SK-N-SH treated with all-trans-retinoic acid at 6 μM for 48 hours (cell line): ENCODE data around the gene KRT20.

ENCODE experiments used
- ATAC-seq: fragments of 200-7000 bp; cut with Tn5 transposase; 3 replicates; pipeline ENCODE4 v1.9.1; 2020; ENCODE audit warnings: mild to moderate bottlenecking, moderate library complexity
- ARNTL ChIP-seq: fragments of 450-650 bp; formaldehyde crosslinking; IDR thresholded peaks from 2 replicates; pipeline ENCODE4 v1.5.0; 2020; ENCODE audit warnings: low read depth, mild to moderate bottlenecking, moderate library complexity, borderline replicate concordance
- BACH2 ChIP-seq: fragments of 250-450 bp; sonication (Bioruptor Pico); IDR thresholded peaks from 2 replicates; pipeline ENCODE4 v1.9.0; 2021; ENCODE audit warnings: mild to moderate bottlenecking, borderline replicate concordance
- CSDC2 ChIP-seq: fragments of 250-450 bp; sonication (Bioruptor Pico); IDR thresholded peaks from 2 replicates; pipeline ENCODE4 v1.5.0; 2020; ENCODE audit warnings: mild to moderate bottlenecking, moderate library complexity
- ESRRG ChIP-seq: fragments of 250-450 bp; sonication (Bioruptor Pico); IDR thresholded peaks from 2 replicates; pipeline ENCODE4 v1.6.1; 2021; ENCODE audit warnings: mild to moderate bottlenecking
- GLIS3 ChIP-seq: fragments of 250-450 bp; sonication (Bioruptor Pico); IDR thresholded peaks from 2 replicates; pipeline ENCODE4 v1.5.0; 2020; ENCODE audit warnings: mild to moderate bottlenecking, moderate library complexity
- ISL1 ChIP-seq: fragments of 250-450 bp; sonication (Bioruptor Pico); IDR thresholded peaks from 2 replicates; pipeline ENCODE4 v2.1.2; 2022; ENCODE audit warnings: mild to moderate bottlenecking, moderate library complexity
- OSR1 ChIP-seq: fragments of 250-450 bp; sonication (Bioruptor Pico); IDR thresholded peaks from 2 replicates; pipeline ENCODE4 v1.8.0; 2022; ENCODE audit warnings: moderate library complexity, mild to moderate bottlenecking, inconsistent platforms
- PPARA ChIP-seq: fragments of 250-450 bp; sonication (Bioruptor Pico); IDR thresholded peaks from 2 replicates; pipeline ENCODE4 v1.5.0; 2020; ENCODE audit warnings: mild to moderate bottlenecking, borderline replicate concordance
- RARB ChIP-seq: fragments of 250-450 bp; sonication (Bioruptor Pico); IDR thresholded peaks from 2 replicates; pipeline ENCODE4 v1.8.0; 2021; ENCODE audit warnings: mild to moderate bottlenecking, moderate library complexity
- SNAI2 ChIP-seq: fragments of 250-450 bp; sonication (Bioruptor Pico); IDR thresholded peaks from 2 replicates; pipeline ENCODE4 v1.5.0; 2020; ENCODE audit warnings: mild to moderate bottlenecking, moderate library complexity
- TCF4 ChIP-seq: fragments of 250-450 bp; sonication (Bioruptor Pico); IDR thresholded peaks from 2 replicates; pipeline ENCODE4 v1.8.0; 2021; ENCODE audit warnings: mild to moderate bottlenecking, moderate library complexity, borderline replicate concordance
- ZC3H10 ChIP-seq: fragments of 250-450 bp; sonication (Bioruptor Pico); IDR thresholded peaks from 2 replicates; pipeline ENCODE4 v1.5.1; 2021; ENCODE audit warnings: mild to moderate bottlenecking, moderate library complexity
- ZFP3 ChIP-seq: fragments of 250-450 bp; sonication (Bioruptor Pico); IDR thresholded peaks from 2 replicates; pipeline ENCODE4 v1.5.0; 2020; ENCODE audit warnings: mild to moderate bottlenecking, moderate library complexity
- ZFP30 ChIP-seq: fragments of 450-650 bp; formaldehyde crosslinking; IDR thresholded peaks from 2 replicates; pipeline ENCODE4 v1.5.0; 2022; ENCODE audit warnings: mild to moderate bottlenecking, moderate library complexity
- ZNF565 ChIP-seq: fragments of 450-650 bp; formaldehyde crosslinking; conservative IDR thresholded peaks from 2 replicates; pipeline ENCODE4 v1.5.0; 2020; ENCODE audit warnings: low read depth, mild to moderate bottlenecking, moderate library complexity
- ZNF8 ChIP-seq: fragments of 450-650 bp; formaldehyde crosslinking; IDR thresholded peaks from 2 replicates; pipeline ENCODE4 v1.5.0; 2020; ENCODE audit warnings: mild to moderate bottlenecking, moderate library complexity
- TF ChIP-seq, protein P1 (sequence below): fragments of 250-450 bp; sonication (Bioruptor Pico); IDR thresholded peaks from 2 replicates; pipeline ENCODE4 v1.5.1; 2020; ENCODE audit warnings: low read depth, mild to moderate bottlenecking, moderate library complexity
- TF ChIP-seq, protein P2 (sequence below): fragments of 250-450 bp; sonication (Bioruptor Pico); IDR thresholded peaks from 2 replicates; pipeline ENCODE4 v1.5.1; 2021; ENCODE audit warnings: mild to moderate bottlenecking, moderate library complexity
- TF ChIP-seq, protein P3 (sequence below): fragments of 250-450 bp; sonication (Bioruptor Pico); IDR thresholded peaks from 2 replicates; pipeline ENCODE4 v1.8.0; 2021; ENCODE audit warnings: low read depth, mild to moderate bottlenecking, moderate library complexity, borderline replicate concordance
- TF ChIP-seq, protein P4 (sequence below): fragments of 250-450 bp; sonication (Bioruptor Pico); IDR thresholded peaks from 2 replicates; pipeline ENCODE4 v1.8.0; 2020; ENCODE audit warnings: mild to moderate bottlenecking, moderate library complexity, borderline replicate concordance

KRT20 gene

DNA sequence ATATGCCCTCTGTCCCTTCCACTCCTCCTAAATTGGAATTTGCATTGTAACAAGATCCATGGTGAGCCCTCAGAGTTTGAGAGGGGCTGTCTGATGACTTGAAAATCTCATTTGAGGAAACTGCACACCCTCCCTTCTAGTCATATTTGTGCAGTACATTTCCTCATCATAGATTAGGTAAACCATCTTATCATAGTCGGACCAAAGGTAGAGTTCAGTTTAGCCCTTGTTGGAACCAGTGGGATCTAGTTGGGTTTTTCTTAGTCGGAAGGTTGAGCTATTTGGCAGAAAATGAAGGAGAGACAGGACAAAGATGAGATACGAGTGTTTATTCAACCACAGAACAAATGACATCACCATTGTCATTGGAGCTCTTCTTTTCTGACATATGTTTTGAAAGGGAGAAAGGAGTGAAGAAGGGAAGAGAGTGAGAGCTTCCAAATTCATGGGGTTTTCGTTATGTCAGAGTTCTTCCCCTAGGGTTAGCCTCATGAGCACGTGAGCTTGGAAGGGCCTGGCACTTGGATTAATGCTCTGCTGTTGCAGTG is 15.8 kb upstream of the KRT20 start (continued):
- TF ChIP-seq SNAI2 (CRISPR knock-in tag), result no peak
- TF ChIP-seq ZNF565, result no peak
- no peak for TF ChIP-seq PPARA (CRISPR knock-in tag)
- no peak for TF ChIP-seq ZFP30

DNA sequence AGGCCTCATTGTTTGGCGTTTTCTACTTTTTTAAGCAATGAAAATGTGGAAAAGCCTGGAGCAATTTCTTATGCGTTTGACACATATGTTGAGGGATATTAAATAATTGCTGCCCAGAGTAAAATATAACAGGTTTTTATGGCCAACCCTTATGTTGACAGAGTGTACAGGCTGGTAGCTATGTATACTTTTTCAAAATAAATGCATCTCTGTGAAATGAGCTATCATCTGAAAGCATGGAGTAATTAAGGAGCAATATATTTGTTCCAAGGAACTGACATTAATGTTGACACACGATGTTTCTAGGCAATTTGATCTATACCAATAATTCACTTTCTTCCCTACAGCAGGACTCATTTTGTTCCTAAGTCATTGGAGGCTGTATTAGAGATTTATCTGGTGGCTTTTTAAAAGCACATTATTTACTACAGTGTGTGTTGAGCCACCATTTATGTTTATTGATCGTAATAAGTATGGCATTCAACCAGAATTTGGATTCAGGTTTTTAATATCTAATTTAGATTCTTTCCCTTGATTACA is 11.9 kb upstream of the KRT20 start:
- ATAC-seq, result no peak
- no peak for TF ChIP-seq ZFP30

DNA sequence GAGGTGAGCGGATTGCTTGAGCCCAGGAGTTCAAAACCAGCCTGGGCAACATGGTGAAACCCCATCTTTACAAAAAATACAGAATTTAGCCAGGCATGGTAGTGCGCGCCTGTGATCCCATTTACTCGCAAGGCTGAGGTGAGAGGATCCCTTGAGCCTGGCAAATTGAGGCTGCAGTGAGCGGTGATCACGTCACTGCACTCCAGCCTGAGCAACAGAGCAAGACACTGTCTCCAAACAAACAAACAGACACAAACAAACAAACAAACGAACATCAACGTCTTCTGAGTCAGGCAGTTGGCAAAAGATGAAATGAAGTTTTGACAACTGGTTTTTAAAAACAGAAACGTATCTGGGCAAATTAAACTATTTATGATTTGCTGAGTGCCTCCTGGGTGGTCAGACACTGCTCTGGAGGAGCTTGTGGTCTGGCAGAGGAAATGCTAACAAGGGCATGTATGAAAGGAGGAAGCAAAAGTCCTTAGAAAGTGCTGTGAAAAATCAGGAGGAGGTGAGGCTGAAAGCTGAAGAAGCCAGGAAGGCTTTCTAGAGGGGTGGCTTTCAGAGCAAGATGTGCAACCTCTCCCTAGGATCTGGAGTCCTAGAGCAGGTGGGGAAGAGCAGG is 10.2 kb upstream of the KRT20 start:
- TF ChIP-seq PPARA (CRISPR knock-in tag), result no peak
- TF ChIP-seq ZNF8, result no peak
- TF ChIP-seq TCF4, result no peak
- TF ChIP-seq, protein P1, sequence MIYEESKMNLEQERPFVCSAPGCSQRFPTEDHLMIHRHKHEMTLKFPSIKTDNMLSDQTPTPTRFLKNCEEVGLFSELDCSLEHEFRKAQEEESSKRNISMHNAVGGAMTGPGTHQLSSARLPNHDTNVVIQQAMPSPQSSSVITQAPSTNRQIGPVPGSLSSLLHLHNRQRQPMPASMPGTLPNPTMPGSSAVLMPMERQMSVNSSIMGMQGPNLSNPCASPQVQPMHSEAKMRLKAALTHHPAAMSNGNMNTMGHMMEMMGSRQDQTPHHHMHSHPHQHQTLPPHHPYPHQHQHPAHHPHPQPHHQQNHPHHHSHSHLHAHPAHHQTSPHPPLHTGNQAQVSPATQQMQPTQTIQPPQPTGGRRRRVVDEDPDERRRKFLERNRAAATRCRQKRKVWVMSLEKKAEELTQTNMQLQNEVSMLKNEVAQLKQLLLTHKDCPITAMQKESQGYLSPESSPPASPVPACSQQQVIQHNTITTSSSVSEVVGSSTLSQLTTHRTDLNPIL (CRISPR knock-in tag), result no peak
- TF ChIP-seq CSDC2 (CRISPR knock-in tag), result no peak
- no peak for TF ChIP-seq ZFP30
- no peak for TF ChIP-seq ESRRG
- TF ChIP-seq, protein P2, sequence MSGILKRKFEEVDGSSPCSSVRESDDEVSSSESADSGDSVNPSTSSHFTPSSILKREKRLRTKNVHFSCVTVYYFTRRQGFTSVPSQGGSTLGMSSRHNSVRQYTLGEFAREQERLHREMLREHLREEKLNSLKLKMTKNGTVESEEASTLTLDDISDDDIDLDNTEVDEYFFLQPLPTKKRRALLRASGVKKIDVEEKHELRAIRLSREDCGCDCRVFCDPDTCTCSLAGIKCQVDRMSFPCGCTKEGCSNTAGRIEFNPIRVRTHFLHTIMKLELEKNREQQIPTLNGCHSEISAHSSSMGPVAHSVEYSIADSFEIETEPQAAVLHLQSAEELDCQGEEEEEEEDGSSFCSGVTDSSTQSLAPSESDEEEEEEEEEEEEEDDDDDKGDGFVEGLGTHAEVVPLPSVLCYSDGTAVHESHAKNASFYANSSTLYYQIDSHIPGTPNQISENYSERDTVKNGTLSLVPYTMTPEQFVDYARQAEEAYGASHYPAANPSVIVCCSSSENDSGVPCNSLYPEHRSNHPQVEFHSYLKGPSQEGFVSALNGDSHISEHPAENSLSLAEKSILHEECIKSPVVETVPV, result no peak
- no peak for TF ChIP-seq ISL1 (CRISPR knock-in tag)
- no peak for TF ChIP-seq ZNF565
- TF ChIP-seq GLIS3, result no peak
- no peak for TF ChIP-seq ZC3H10 (CRISPR knock-in tag)
- no peak for TF ChIP-seq ZFP3
- no peak for TF ChIP-seq OSR1 (CRISPR knock-in tag)
- no peak for TF ChIP-seq BACH2 (CRISPR knock-in tag)
- TF ChIP-seq, all 23 proteins: peak for 0
- no peak for ATAC-seq

DNA sequence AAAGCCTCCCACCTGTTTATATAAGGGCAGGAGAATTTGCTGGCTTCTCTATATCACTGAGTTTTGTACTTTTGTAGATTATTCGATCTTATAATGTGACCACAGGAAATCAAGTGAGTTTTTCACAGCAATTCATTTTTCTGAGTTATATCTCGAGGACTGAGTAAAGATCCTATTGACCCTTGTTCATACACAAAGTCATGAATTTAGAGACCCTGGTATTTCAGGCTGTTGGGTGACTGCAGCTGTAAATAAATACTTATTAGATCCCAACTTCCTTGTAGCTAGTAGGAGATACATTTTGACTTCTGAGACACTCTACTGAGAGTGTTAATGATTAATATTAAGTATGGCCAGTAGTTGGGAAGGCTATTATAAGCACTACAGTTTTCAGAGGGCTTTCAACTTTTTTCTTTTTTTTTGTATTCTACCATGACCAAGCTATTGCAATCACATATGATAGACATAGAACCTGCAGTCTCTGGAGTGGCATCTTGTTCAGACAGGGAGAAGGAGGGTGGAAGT is 3.2 kb upstream of the KRT20 start:
- TF ChIP-seq RARB (CRISPR knock-in tag) (no peak), ESRRG (no peak), PPARA (CRISPR knock-in tag) (no peak), ZNF565 (no peak), CSDC2 (CRISPR knock-in tag) (no peak), ARNTL (CRISPR knock-in tag) (no peak), BACH2 (CRISPR knock-in tag) (no peak), TCF4 (no peak)
- TF ChIP-seq, protein P2, result no peak
- TF ChIP-seq, protein P3, sequence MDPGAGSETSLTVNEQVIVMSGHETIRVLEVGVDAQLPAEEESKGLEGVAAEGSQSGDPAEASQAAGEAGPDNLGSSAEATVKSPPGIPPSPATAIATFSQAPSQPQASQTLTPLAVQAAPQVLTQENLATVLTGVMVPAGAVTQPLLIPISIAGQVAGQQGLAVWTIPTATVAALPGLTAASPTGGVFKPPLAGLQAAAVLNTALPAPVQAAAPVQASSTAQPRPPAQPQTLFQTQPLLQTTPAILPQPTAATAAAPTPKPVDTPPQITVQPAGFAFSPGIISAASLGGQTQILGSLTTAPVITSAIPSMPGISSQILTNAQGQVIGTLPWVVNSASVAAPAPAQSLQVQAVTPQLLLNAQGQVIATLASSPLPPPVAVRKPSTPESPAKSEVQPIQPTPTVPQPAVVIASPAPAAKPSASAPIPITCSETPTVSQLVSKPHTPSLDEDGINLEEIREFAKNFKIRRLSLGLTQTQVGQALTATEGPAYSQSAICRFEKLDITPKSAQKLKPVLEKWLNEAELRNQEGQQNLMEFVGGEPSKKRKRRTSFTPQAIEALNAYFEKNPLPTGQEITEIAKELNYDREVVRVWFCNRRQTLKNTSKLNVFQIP (CRISPR knock-in tag), result no peak
- TF ChIP-seq, protein P4, sequence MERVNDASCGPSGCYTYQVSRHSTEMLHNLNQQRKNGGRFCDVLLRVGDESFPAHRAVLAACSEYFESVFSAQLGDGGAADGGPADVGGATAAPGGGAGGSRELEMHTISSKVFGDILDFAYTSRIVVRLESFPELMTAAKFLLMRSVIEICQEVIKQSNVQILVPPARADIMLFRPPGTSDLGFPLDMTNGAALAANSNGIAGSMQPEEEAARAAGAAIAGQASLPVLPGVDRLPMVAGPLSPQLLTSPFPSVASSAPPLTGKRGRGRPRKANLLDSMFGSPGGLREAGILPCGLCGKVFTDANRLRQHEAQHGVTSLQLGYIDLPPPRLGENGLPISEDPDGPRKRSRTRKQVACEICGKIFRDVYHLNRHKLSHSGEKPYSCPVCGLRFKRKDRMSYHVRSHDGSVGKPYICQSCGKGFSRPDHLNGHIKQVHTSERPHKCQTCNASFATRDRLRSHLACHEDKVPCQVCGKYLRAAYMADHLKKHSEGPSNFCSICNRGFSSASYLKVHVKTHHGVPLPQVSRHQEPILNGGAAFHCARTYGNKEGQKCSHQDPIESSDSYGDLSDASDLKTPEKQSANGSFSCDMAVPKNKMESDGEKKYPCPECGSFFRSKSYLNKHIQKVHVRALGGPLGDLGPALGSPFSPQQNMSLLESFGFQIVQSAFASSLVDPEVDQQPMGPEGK (CRISPR knock-in tag), result no peak
- TF ChIP-seq, all 23 proteins: peak for 0
- ATAC-seq, result no peak
